Measurements from ENCODE around the gene C16orf90.
A peak's percentile ranks its signal among the peaks of the same experiment; 100 is the strongest.

The C16orf90 gene

DNA sequence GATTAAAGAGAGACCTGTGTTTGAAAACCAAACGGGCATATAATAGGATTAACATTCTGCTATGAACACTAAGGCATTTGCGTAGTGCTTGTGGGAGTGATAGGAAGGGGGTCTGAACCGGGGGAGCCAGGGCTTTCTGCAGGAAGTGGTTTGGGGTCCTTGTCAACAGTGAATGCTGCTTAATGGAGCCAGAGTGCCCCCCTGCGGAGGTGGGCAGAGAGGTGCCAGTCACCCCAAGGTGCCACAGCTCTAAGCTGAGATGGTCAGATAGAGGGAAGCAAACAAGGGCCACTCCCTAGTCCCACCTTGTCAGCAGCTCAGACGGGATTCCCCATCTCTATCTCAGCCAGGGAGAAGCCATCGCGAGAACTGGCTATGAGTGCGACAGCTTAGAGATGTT is 34.1 kb downstream of the C16orf90 start:
- TF ChIP-seq, protein P1, sequence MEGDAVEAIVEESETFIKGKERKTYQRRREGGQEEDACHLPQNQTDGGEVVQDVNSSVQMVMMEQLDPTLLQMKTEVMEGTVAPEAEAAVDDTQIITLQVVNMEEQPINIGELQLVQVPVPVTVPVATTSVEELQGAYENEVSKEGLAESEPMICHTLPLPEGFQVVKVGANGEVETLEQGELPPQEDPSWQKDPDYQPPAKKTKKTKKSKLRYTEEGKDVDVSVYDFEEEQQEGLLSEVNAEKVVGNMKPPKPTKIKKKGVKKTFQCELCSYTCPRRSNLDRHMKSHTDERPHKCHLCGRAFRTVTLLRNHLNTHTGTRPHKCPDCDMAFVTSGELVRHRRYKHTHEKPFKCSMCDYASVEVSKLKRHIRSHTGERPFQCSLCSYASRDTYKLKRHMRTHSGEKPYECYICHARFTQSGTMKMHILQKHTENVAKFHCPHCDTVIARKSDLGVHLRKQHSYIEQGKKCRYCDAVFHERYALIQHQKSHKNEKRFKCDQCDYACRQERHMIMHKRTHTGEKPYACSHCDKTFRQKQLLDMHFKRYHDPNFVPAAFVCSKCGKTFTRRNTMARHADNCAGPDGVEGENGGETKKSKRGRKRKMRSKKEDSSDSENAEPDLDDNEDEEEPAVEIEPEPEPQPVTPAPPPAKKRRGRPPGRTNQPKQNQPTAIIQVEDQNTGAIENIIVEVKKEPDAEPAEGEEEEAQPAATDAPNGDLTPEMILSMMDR (IDR thresholded peaks at IDR 0.05; ENCODE audit: low read depth, low read length), result no peak
- H3K4me3 ChIP-seq (ENCODE audit: low read depth, low read length), result no peak overlapping the region

DNA sequence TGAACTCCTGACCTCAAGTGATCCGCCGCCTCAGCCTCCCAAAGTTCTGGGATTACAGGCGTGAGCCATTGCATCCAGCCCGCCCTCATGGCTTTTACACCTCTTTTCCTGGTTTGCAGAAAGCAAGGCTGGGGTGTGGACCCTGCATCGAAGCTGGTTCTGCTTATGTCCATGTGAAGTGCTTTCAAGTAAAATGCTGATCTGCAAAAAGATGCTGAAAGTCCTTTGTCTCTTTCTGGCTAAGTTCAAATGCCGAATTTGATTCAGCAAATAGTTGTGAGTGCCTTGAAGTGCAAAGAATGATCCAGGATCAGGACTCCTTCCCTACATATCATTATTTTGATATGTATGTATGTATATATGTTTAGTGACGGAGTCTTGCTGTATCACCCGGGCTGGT is 34.7 kb downstream of the C16orf90 start:
- H3K4me3 ChIP-seq (ENCODE audit: low read depth, low read length), result no peak overlapping the region
- TF ChIP-seq, protein P1 (IDR thresholded peaks at IDR 0.05; ENCODE audit: low read depth, low read length), result no peak

DNA sequence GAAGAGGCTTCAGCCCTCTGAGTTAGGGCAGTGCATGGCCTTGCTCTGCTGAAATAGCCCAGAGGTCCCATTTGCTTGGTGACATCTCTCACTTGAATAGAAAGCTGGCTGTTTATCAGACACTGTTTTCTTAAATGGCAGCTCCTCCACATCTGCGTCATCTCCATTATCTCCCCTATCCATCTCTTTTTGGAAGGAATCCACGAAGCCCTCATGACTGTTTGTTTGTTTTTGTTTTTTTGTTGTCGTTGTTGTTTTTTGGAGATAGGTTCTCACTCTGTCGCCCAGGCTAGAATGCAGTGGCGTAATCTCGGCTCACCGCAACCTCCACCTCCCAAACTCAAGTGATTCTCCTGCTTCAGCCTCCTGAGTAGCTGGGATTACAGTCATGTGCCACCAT is 35.2 kb downstream of the C16orf90 start:
- TF ChIP-seq, protein P1 (IDR thresholded peaks at IDR 0.05; ENCODE audit: low read depth, low read length), result no peak
- H3K4me3 ChIP-seq (ENCODE audit: low read depth, low read length), result no peak overlapping the region

DNA sequence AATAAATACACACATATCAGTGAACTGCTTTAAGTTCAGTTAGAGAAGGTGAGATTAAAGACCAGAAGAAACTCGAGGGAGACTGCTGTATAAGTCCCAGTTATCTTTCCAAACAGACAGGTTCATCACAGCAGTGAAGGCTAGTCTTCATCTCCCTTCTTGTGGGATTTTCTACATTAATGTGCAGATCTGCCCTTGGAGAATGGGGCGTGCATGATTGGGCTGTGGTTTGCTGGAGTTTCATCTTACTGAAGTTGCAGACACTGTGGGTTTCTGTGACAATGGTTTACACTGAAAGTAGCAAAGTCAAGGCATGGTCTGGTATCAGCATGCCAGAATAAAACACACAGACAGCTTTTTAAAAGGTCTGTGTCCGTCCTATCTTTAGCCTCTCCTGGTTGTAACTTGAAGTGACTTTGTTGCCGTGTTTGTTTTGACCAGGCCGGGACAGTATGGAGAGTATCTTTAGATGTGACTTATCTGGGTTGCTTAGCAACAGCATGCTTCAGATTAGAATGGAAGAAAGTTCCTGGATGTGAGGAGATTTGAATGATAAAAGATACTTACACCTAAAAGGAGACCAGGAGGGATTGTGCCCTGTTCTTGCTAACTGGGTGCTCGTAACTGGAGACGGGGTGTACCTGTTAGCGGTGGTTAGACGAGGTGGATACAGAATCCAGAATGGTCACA is 35.7 kb downstream of the C16orf90 start:
- H3K4me3 ChIP-seq (ENCODE audit: low read depth, low read length), result peak overlapping the region; percentile 88
- TF ChIP-seq, protein P1 (IDR thresholded peaks at IDR 0.05; ENCODE audit: low read depth, low read length), result no peak

DNA sequence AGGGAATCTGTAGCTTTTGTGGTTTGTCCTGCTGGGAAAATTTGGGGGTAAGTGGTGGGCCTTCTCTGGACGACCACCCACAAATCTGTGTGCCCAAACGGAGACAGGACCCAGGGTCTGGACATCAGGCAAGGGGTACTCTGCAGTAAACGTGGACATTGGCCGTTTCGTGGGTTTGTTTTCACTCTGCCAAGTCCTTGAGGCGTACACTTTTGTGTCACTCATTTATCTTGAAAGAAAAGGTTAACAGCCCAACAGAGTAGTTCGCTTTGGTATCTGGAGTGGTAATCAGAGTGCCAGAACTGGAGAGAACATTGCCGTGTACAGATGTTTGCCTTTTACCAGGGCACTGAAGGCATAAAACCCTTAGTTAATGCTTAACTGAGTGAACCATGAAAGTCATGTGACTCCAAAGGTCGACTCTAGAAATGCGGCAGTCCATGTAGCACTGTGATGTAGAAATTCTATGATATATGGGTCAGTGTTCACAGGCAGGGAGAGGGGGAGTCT is 36.4 kb downstream of the C16orf90 start:
- TF ChIP-seq, protein P1 (IDR thresholded peaks at IDR 0.05; ENCODE audit: low read depth, low read length), result no peak
- peak overlapping the region; percentile 88 for H3K4me3 ChIP-seq (ENCODE audit: low read depth, low read length)

DNA sequence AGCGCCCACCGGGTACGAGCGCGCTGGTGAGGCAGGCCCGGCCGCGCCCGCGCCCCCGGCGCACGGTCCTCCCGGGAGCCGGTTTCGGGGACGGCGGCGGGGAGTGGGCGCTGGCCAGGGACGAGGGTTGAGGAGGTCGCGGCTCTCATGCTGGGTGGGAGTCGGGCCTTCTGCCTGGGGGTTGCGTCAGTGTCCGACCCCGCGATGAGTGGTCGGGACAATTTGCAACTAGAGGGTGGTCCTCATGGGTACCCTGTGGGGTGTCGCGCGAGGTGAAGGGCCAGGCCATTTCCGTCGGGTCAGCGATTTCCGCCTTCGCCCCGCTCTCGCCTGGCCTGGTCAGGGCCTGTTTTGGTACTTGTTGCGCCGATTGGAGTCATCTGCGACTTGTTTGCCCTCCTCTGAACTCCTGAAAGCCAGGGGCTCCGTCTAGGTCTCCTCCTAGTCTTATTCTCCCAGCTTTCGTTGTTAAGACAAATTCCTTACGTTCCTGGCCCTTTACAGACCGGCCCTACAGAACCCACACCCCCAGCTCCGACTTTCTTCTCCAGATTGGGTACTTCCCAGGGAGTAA is 36.9 kb downstream of the C16orf90 start:
- peak overlapping the region; percentile 88 for H3K4me3 ChIP-seq (ENCODE audit: low read depth, low read length)
- TF ChIP-seq, protein P1 (IDR thresholded peaks at IDR 0.05; ENCODE audit: low read depth, low read length), result no peak
